ENCODE measurements around the gene SHH.

DNA sequence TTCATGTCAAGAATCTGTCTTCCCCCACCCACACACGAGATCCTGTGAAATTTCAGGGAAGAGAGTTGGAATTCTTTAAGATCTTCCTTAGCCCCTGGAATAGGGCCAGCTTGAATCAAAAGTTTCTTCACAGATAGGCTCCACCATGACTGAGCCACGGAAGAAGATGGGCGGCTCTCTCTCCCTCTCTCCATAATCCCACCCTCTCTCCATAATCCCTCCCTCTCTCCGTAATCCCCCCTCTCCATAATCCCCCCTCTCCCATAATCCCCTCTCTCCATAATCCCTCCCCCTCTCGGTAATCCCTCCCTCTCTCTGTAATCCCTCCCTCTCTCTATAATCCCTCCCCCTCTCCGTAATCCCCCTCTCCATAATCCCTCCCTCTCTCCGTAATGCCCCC, 20.4 kb downstream of the SHH start:
- TF ChIP-seq POLR2A (IDR thresholded peaks at IDR 0.05; ENCODE audit: low read depth, low read length) (no peak), POLR2AphosphoS5 (IDR thresholded peaks at IDR 0.05; ENCODE audit: low read depth, low read length) (no peak), POU2F2 (IDR thresholded peaks at IDR 0.05; ENCODE audit: low read depth, low read length) (no peak)

Data from GM12891 (cell line).